HepG2 (cell line): ENCODE results near the gene ARIH2. TPM values are rescaled to one million over a fixed set of nuclear protein-coding genes. Genes with fewer than 3 reads are reported as not detected.

Experiments
- BRF2 ChIP-seq: sonication (generic); formaldehyde crosslinking; IDR thresholded peaks from 2 replicates; pipeline ENCODE4 v1.8.1; 2022; ENCODE audit warnings: mild to moderate bottlenecking, missing genetic modification reagents
- CCAR2 ChIP-seq: fragments of 200-400 bp; formaldehyde crosslinking; optimal IDR thresholded peaks from 2 replicates; pipeline ENCODE3; 2018; ENCODE audit warnings: low read depth, mild to moderate bottlenecking, low read length, moderate library complexity
- EED ChIP-seq: sonication (generic); formaldehyde crosslinking; IDR thresholded peaks from 2 replicates; pipeline ENCODE4 v1.5.0; 2020; ENCODE audit warnings: mild to moderate bottlenecking, missing genetic modification reagents
- FOSL2 ChIP-seq: sonication (generic); formaldehyde crosslinking; IDR thresholded peaks from 2 replicates; pipeline ENCODE4 v1.4.0; 2020; ENCODE audit warnings: missing genetic modification reagents
- GTF3A ChIP-seq: sonication (generic); formaldehyde crosslinking; conservative IDR thresholded peaks from 2 replicates; pipeline ENCODE4 v1.4.0; 2020; ENCODE audit warnings: mild to moderate bottlenecking, missing genetic modification reagents
- HOXA7 ChIP-seq: sonication (generic); formaldehyde crosslinking; IDR thresholded peaks from 2 replicates; pipeline ENCODE4 v1.8.1; 2022; ENCODE audit warnings: mild to moderate bottlenecking, missing genetic modification reagents, moderate library complexity
- IRF9 ChIP-seq: sonication (generic); formaldehyde crosslinking; IDR thresholded peaks from 2 replicates; pipeline ENCODE4 v1.8.0; 2022; ENCODE audit warnings: missing genetic modification reagents, mild to moderate bottlenecking, borderline replicate concordance
- NFE2 ChIP-seq: sonication (generic); formaldehyde crosslinking; IDR thresholded peaks from 2 replicates; pipeline ENCODE4 v1.4.0; 2020; ENCODE audit warnings: missing genetic modification reagents
- RCOR2 ChIP-seq: IDR thresholded peaks from 2 replicates; pipeline ENCODE4 v1.6.1; 2016; ENCODE audit warnings: missing biosample characterization, missing genetic modification reagents
- TFAP4 ChIP-seq: sonication (generic); IDR thresholded peaks from 2 replicates; pipeline ENCODE4 v1.6.1; 2016; ENCODE audit warnings: low read depth, borderline replicate concordance
- THAP11 ChIP-seq: IDR thresholded peaks from 2 replicates; pipeline ENCODE4 v1.6.1; 2016; ENCODE audit warnings: missing biosample characterization, missing genetic modification reagents
- ZNF331 ChIP-seq: sonication (generic); formaldehyde crosslinking; IDR thresholded peaks from 2 replicates; pipeline ENCODE4 v1.4.0; 2020; ENCODE audit warnings: missing genetic modification reagents
- ZNF530 ChIP-seq: sonication (generic); formaldehyde crosslinking; IDR thresholded peaks from 2 replicates; pipeline ENCODE4 v1.5.0; 2020; ENCODE audit warnings: low read depth, mild to moderate bottlenecking, missing genetic modification reagents
- ZNF562 ChIP-seq: sonication (generic); formaldehyde crosslinking; IDR thresholded peaks from 2 replicates; pipeline ENCODE4 v1.8.0; 2022; ENCODE audit warnings: missing genetic modification reagents, borderline replicate concordance
- ZNF567 ChIP-seq: sonication (generic); formaldehyde crosslinking; IDR thresholded peaks from 2 replicates; pipeline ENCODE4 v1.8.1; 2023; ENCODE audit warnings: mild to moderate bottlenecking, missing genetic modification reagents, borderline replicate concordance
- ZNF609 ChIP-seq: sonication (generic); formaldehyde crosslinking; IDR thresholded peaks from 2 replicates; pipeline ENCODE4 v1.4.0; 2020; ENCODE audit warnings: mild to moderate bottlenecking, missing genetic modification reagents, borderline replicate concordance
- ZSCAN5A ChIP-seq: sonication (generic); formaldehyde crosslinking; IDR thresholded peaks from 2 replicates; pipeline ENCODE4 v1.8.0; 2022; ENCODE audit warnings: mild to moderate bottlenecking, missing genetic modification reagents, borderline replicate concordance
- ZSCAN9 ChIP-seq: IDR thresholded peaks from 2 replicates; pipeline ENCODE4 v1.6.1; 2016; ENCODE audit warnings: borderline replicate concordance
- polyA plus RNA-seq, 8 experiments: library from polyadenylated mRNA; depleted of rRNA in 3 of 8; stranded (reverse) in 7 of 8; unstranded in 1 of 8; fragments of >200 nt; fragmentation: Illumina TruSeq in 4 of 8; extraction: Trizol in 4 of 8; gene quantifications; 2 replicates each; pipeline versions ENCODE4 v1.2.1 to v1.2.3, GENCODE V29; 2011 to 2016; ENCODE audit warnings: low read depth in 4 of 8, missing spikeins in 1 of 8, mixed read lengths in 1 of 8; ENCODE audit not compliant: insufficient read depth in 1 of 8
- total RNA-seq, 5 experiments: library from RNA; depleted of rRNA; stranded (reverse); fragments of >200 nt; fragmentation: Illumina TruSeq; extraction: Trizol; gene quantifications; 2 replicates each; pipeline ENCODE4 v1.2.3, GENCODE V29; 2016; ENCODE audit warnings: low read depth in 1 of 5

ARIH2 gene
- total and polyA plus RNA-seq, 2 of the 13 experiments (the other 11 are each of a cell fraction or from before 2014, with no cell fraction given) = 64.8 to 83.3 TPM

GRCh38 chr3:49017971-49018706 lies 99.5 kb downstream of the ARIH2 start, which contains the start of gene DALRD3 (continued):
- TF ChIP-seq ZNF609 = peak; percentile 42; the same call in 1 of the 2 replicates
- TF ChIP-seq RCOR2 (CRISPR knock-in tag) = no peak
- TF ChIP-seq NFE2 (CRISPR knock-in tag) = no peak
- no peak for TF ChIP-seq ZNF567
- TF ChIP-seq IRF9 (CRISPR knock-in tag) = 0 out of 2 replicates have a peak, but pooled peaks have one; percentile 70
- peak; percentile 65; the same call in 1 of the 2 replicates for TF ChIP-seq GTF3A (CRISPR knock-in tag)
- no peak for TF ChIP-seq HOXA7 (CRISPR knock-in tag)
- no peak for TF ChIP-seq ZNF331 (CRISPR knock-in tag)
- TF ChIP-seq THAP11 (CRISPR knock-in tag) = peak; percentile 63; the same call in 1 of the 2 replicates
- peak; percentile 49; the same call in 1 of the 2 replicates for TF ChIP-seq EED (CRISPR knock-in tag)
- TF ChIP-seq CCAR2 = no peak
- no peak for TF ChIP-seq ZSCAN5A (CRISPR knock-in tag)
- no peak for TF ChIP-seq ZNF530
- TF ChIP-seq ZNF562 (CRISPR knock-in tag) = no peak
- TF ChIP-seq ZSCAN9 = 0 out of 2 replicates have a peak, but pooled peaks have one; percentile 37
- no peak for TF ChIP-seq FOSL2 (CRISPR knock-in tag)
- peak; percentile 65; the same call in 1 of the 2 replicates for TF ChIP-seq BRF2
- 0 out of 2 replicates have a peak, but pooled peaks have one; percentile 3 for TF ChIP-seq TFAP4
